ENCODE measurements around the gene LDLRAP1.
A peak's percentile ranks its signal among the peaks of the same experiment; 100 is the strongest.

The LDLRAP1 gene

GRCh38 chr1:25530186-25531081 is 13.0 kb upstream of the LDLRAP1 start:
- no peak overlapping the region for H3K4me3 ChIP-seq (ENCODE audit: low read depth, low read length)
- no peak for TF ChIP-seq CTCF (IDR thresholded peaks at IDR 0.05; ENCODE audit: borderline replicate concordance, insufficient read depth, low read depth, low read length)

GRCh38 chr1:25531082-25531461 is 12.3 kb upstream of the LDLRAP1 start:
- no peak overlapping the region for H3K4me3 ChIP-seq (ENCODE audit: low read depth, low read length)
- no peak for TF ChIP-seq CTCF (IDR thresholded peaks at IDR 0.05; ENCODE audit: borderline replicate concordance, insufficient read depth, low read depth, low read length)

- 0 out of 2 replicates have a peak, but pooled peaks have one; percentile 9 for TF ChIP-seq CTCF (IDR thresholded peaks at IDR 0.05; ENCODE audit: borderline replicate concordance, insufficient read depth, low read depth, low read length)
- no peak overlapping the region for H3K4me3 ChIP-seq (ENCODE audit: low read depth, low read length)
Measured at GRCh38 chr1:25532970-25533369, 10.4 kb upstream of the LDLRAP1 start.

GRCh38 chr1:25533775-25534409 is 9.5 kb upstream of the LDLRAP1 start:
- no peak overlapping the region for H3K4me3 ChIP-seq (ENCODE audit: low read depth, low read length)
- no peak for TF ChIP-seq CTCF (IDR thresholded peaks at IDR 0.05; ENCODE audit: borderline replicate concordance, insufficient read depth, low read depth, low read length)

- TF ChIP-seq CTCF (IDR thresholded peaks at IDR 0.05; ENCODE audit: borderline replicate concordance, insufficient read depth, low read depth, low read length): no peak
- no peak overlapping the region for H3K4me3 ChIP-seq (ENCODE audit: low read depth, low read length)
Measured at GRCh38 chr1:25534410-25534788, 9.0 kb upstream of the LDLRAP1 start.

GRCh38 chr1:25536124-25536523 is 7.3 kb upstream of the LDLRAP1 start:
- TF ChIP-seq CTCF (IDR thresholded peaks at IDR 0.05; ENCODE audit: borderline replicate concordance, insufficient read depth, low read depth, low read length): no peak
- H3K4me3 ChIP-seq (ENCODE audit: low read depth, low read length): no peak overlapping the region

All from GM12875 (cell line).